Psoas muscle (tissue), 8 donors: ENCODE measurements around the gene TSTD2. TPM values are rescaled to one million over a fixed set of nuclear protein-coding genes. Genes with fewer than 3 reads are reported as not detected.

Experiments used
- ATAC-seq, 4 donors: fragments of 200-7000 bp; cut with Tn5 transposase; one replicate each; pipeline ENCODE4 v1.9.1; 2020; ENCODE audit warnings: moderate library complexity in 3 of 4, mild to moderate bottlenecking in 2 of 4
- DNase-seq, 2 donors: peaks; one replicate each; pipeline ENCODE4 v3.0.0-alpha.2; 2020
- H3K27ac ChIP-seq: fragments of 200-600 bp; one replicate; pipeline ENCODE4 v1.8.0; 2022
- H3K27me3 ChIP-seq, 3 donors: fragments of 200-600 bp in 1 of 3; one replicate each; pipeline versions ENCODE4 v1.6.1 to v1.8.0; 2013 to 2022; ENCODE audit warnings: low read length in 2 of 3, mild to moderate bottlenecking in 2 of 3, moderate library complexity in 1 of 3; ENCODE audit not compliant: insufficient read depth in 3 of 3
- H3K36me3 ChIP-seq, 2 donors: fragments of 200-600 bp in 1 of 2; one replicate each; pipeline versions ENCODE4 v1.6.1 to v1.8.0; 2013 to 2022; ENCODE audit warnings: low read depth in 1 of 2, mild to moderate bottlenecking in 1 of 2, moderate library complexity in 1 of 2; ENCODE audit not compliant: insufficient read depth in 1 of 2
- H3K4me1 ChIP-seq: fragments of 200-600 bp; one replicate; pipeline ENCODE4 v1.8.0; 2022
- H3K4me3 ChIP-seq: fragments of 200-600 bp; one replicate; pipeline ENCODE4 v1.8.0; 2022; ENCODE audit warnings: mild to moderate bottlenecking
- H3K9me3 ChIP-seq: fragments of 200-600 bp; one replicate; pipeline ENCODE4 v1.8.0; 2022
- CTCF ChIP-seq: fragments of 200-600 bp; IDR thresholded peaks from one replicate; pipeline ENCODE4 v1.8.0; 2022; ENCODE audit warnings: antibody characterized with exemption
- WGBS, 3 donors: extraction: QIAGEN DNeasy Blood & Tissue Kit; methylation state at CpG; one replicate each; pipeline versions ENCODE4 v1.1.6 to v1.1.7; 2013; 5-methylcytosine and 5-hydroxymethylcytosine counted together
- intact Hi-C, 2 donors: fragments of 100-400 bp; cut with DNase I; formaldehyde crosslinking; loops; one replicate each; pipeline versions ENCODE4 v1.11.0 to v1.14.2; 2022
- polyA plus RNA-seq, 3 donors: library from polyadenylated mRNA; stranded (reverse); fragments of 200-250 nt; gene quantifications; one replicate each; pipeline ENCODE4 v1.2.3, GENCODE V29; 2013
- total RNA-seq, 4 donors: library from RNA; stranded (reverse); fragmentation: NEBNext Ultra II Directional in 2 of 4; extraction: Animal tissue kit (Norgen Biotek cat#: 25700) in 2 of 4; gene quantifications; one replicate each; pipeline versions ENCODE4 v1.2.1 to v1.2.4, GENCODE V29; 2021 to 2023
- donor health status: healthy with polysubstance abuse.
- donor health status: DM: no; HTN: no; CAD: no; lungs with moderate emphysema.
- donor health status: Bipolar disorder and iron deficiency.
- donor health status: healthy.
- donor health status: DM: yes; HTN: yes; CAD: no.
- donor health status: DM: no; HTN: no; CAD: no.
- donor health status: DM: no; HTN: no; CAD: no.
- donor health status: DM: yes; HTN: yes; CAD: no.

Gene TSTD2
- total and polyA plus RNA-seq, 7 donors = 16.2 to 22.9 (median 18.1) TPM

GRCh38 chr9:97601228-97601898, 31.8 kb downstream of the TSTD2 start:
- Histone ChIP-seq H3K4me3 (peak overlapping the region; percentile 7), H3K4me1 (peaks cover 71% of the 10 kb centered on the region), H3K9me3 (no peaks in the 10 kb centered on the region), H3K36me3 (peaks cover 12 to 74% of the 10 kb centered on the region in 2 donors), H3K27ac (peak overlapping the region; percentile 89), H3K27me3 (no peaks in the 10 kb centered on the region)
- 47 to 62% (median 52%) methylated on average over 7 of the region's 7 CpGs for WGBS, 3 donors
- peak; percentile 79 to 83 (median 82) for ATAC-seq
- DNase-seq = peak; percentile 39 to 84
- TF ChIP-seq CTCF = no peak
- intact Hi-C loops = loop anchor here in 1 of 2 donors (5.0 kb wide), 2 partner anchors 34 to 134 kb away; no protein-coding TSS in a partner anchor

- ATAC-seq = peak; percentile 18 to 32 (median 20)
- intact Hi-C loops = loop anchor here in 1 of 2 donors (5.0 kb wide), 2 partner anchors 33 to 133 kb away; no protein-coding TSS in a partner anchor
- no peak for TF ChIP-seq CTCF
- peak overlapping the region; percentile 89 for H3K27ac ChIP-seq
- peaks cover 12 to 67% of the 10 kb centered on the region in 2 donors for H3K36me3 ChIP-seq
- no peak overlapping the region for H3K4me3 ChIP-seq
- H3K9me3 ChIP-seq = no peaks in the 10 kb centered on the region
- H3K27me3 ChIP-seq = no peaks in the 10 kb centered on the region
- H3K4me1 ChIP-seq = peaks cover 74% of the 10 kb centered on the region
- no peak for DNase-seq
- WGBS, 3 donors = 56 to 75% (median 57%) methylated on average over 8 of the region's 8 CpGs
Observed at GRCh38 chr9:97600531-97601227, 32.5 kb downstream of the TSTD2 start.

- Histone ChIP-seq H3K4me3 (no peak overlapping the region), H3K36me3 (peaks cover 8 to 54% of the 10 kb centered on the region in 2 donors), H3K9me3 (no peaks in the 10 kb centered on the region), H3K27ac (peak overlapping the region; percentile 77), H3K4me1 (peaks cover 74% of the 10 kb centered on the region), H3K27me3 (no peaks in the 10 kb centered on the region)
- DNase-seq (no peak), ATAC-seq (no peak)
- no peak for TF ChIP-seq CTCF
- intact Hi-C loops = loop anchor here (10.0 kb wide), 2 partner anchors 65 to 745 kb away; partner anchors contain the start of gene ZNF782 (in 1 of the 2)
- WGBS, 3 donors = 81 to 92% (median 85%) methylated on average over 7 of the region's 7 CpGs
Observed at GRCh38 chr9:97599314-97599846, 33.8 kb downstream of the TSTD2 start.

GRCh38 chr9:97598461-97599288, 34.5 kb downstream of the TSTD2 start:
- peak overlapping the region; percentile 77 for H3K27ac ChIP-seq
- intact Hi-C loops = loop anchor here (1.0 to 10.0 kb wide), 3 partner anchors 64 to 744 kb away; partner anchors contain the start of gene ZNF782 (in 1 of the 2)
- DNase-seq = peak; percentile 66 to 81
- no peaks in the 10 kb centered on the region for H3K27me3 ChIP-seq
- peaks cover 75% of the 10 kb centered on the region for H3K4me1 ChIP-seq
- peaks cover 7 to 47% of the 10 kb centered on the region in 2 donors for H3K36me3 ChIP-seq
- ATAC-seq = peak; percentile 51 to 58 (median 56)
- H3K9me3 ChIP-seq = no peaks in the 10 kb centered on the region
- H3K4me3 ChIP-seq = no peak overlapping the region
- WGBS, 3 donors = 23 to 39% (median 26%) methylated on average over 11 of the region's 11 CpGs
- TF ChIP-seq CTCF = peak; percentile 83
